Activated CD4-positive, alpha-beta T cell treated with anti-CD3 and anti-CD28 coated beads, Interleukin-2, amount 10 ng/mL, durations not matched to agents 7 days and 5 days (primary cell): ENCODE data around the gene GALNT12. TPM values are rescaled to one million over a fixed set of nuclear protein-coding genes. Genes with fewer than 3 reads are reported as not detected.

Source experiments
- CTCF ChIA-PET: fragments of 350-600 bp; sonication (Branson Sonifier 250); formaldehyde crosslinking; loops from one replicate; lab custom pipeline; 2021; ENCODE audit warnings: antibody characterized with exemption; lab: Charles Lee
- POLR2A ChIA-PET: fragments of 350-600 bp; sonication (Branson Sonifier 250); formaldehyde crosslinking; loops from one replicate; lab custom pipeline; 2021; ENCODE audit warnings: antibody characterized with exemption; lab: Charles Lee
- DNase-seq: peaks from one replicate; pipeline ENCODE4 v3.0.0-alpha.2; 2020
- H3K27ac Mint-ChIP-seq: one replicate; pipeline ENCODE4 v1.8.0; 2021; ENCODE audit warnings: mild to moderate bottlenecking, moderate library complexity, mixed read lengths
- H3K27me3 Mint-ChIP-seq: one replicate; pipeline ENCODE4 v1.8.0; 2021; ENCODE audit warnings: mixed read lengths
- H3K36me3 Mint-ChIP-seq: one replicate; pipeline ENCODE4 v1.8.0; 2021; ENCODE audit warnings: low read depth, mixed read lengths
- H3K4me1 Mint-ChIP-seq: one replicate; pipeline ENCODE4 v1.8.0; 2021; ENCODE audit warnings: mixed read lengths
- H3K4me3 Mint-ChIP-seq: one replicate; pipeline ENCODE4 v1.8.0; 2021; ENCODE audit warnings: mild to moderate bottlenecking, moderate library complexity, mixed read lengths
- H3K9me3 Mint-ChIP-seq: one replicate; pipeline ENCODE4 v1.8.0; 2021; ENCODE audit warnings: mixed read lengths
- total RNA-seq, 2 experiments: library from RNA; stranded (reverse); gene quantifications; one replicate each; pipeline ENCODE4 v1.2.3, GENCODE V29; 2021

Gene GALNT12
- total RNA-seq, 2 experiments from 2014 or later = 9.7 to 10.1 TPM

GRCh38 chr9:98885575-98886295, 78.3 kb downstream of the GALNT12 start:
- DNase-seq = no peak

GRCh38 chr9:98886691-98887229, 79.3 kb downstream of the GALNT12 start:
- H3K36me3 Mint-ChIP-seq = no peaks in the 10 kb centered on the region
- no peak for DNase-seq
- H3K27me3 Mint-ChIP-seq = peaks cover 32% of the 10 kb centered on the region
- CTCF ChIA-PET = interaction anchor here (1.5 kb wide), 1 partner anchor 13 kb away, joined by 3 read pairs; no protein-coding TSS in a partner anchor
- H3K4me1 Mint-ChIP-seq = no peaks in the 10 kb centered on the region
- H3K27ac Mint-ChIP-seq = no peak overlapping the region
- H3K4me3 Mint-ChIP-seq = no peak overlapping the region
- H3K9me3 Mint-ChIP-seq = no peaks in the 10 kb centered on the region
- POLR2A ChIA-PET = no interaction called here

More at GRCh38 chr9:98885575-98886295, 78.3 kb downstream of the GALNT12 start:
- H3K9me3 Mint-ChIP-seq = no peaks in the 10 kb centered on the region
- peaks cover 34% of the 10 kb centered on the region for H3K27me3 Mint-ChIP-seq
- CTCF ChIA-PET = no interaction called here
- POLR2A ChIA-PET = no interaction called here
- H3K27ac Mint-ChIP-seq = no peak overlapping the region
- H3K4me1 Mint-ChIP-seq = no peaks in the 10 kb centered on the region
- H3K4me3 Mint-ChIP-seq = no peak overlapping the region
- H3K36me3 Mint-ChIP-seq = no peaks in the 10 kb centered on the region

GRCh38 chr9:98887918-98888510, 80.5 kb downstream of the GALNT12 start:
- no peaks in the 10 kb centered on the region for H3K36me3 Mint-ChIP-seq
- no peak for DNase-seq
- CTCF ChIA-PET = interaction anchor here (1.5 kb wide), 1 partner anchor 12 kb away, joined by 3 read pairs; no protein-coding TSS in a partner anchor
- POLR2A ChIA-PET = no interaction called here
- no peak overlapping the region for H3K27ac Mint-ChIP-seq
- H3K27me3 Mint-ChIP-seq = peaks cover 29% of the 10 kb centered on the region
- H3K9me3 Mint-ChIP-seq = no peaks in the 10 kb centered on the region
- H3K4me1 Mint-ChIP-seq = no peaks in the 10 kb centered on the region
- H3K4me3 Mint-ChIP-seq = no peak overlapping the region

- Mint-ChIP-seq H3K27me3 (peaks cover 24% of the 10 kb centered on the region), H3K4me1 (no peaks in the 10 kb centered on the region), H3K4me3 (no peak overlapping the region), H3K27ac (no peak overlapping the region), H3K9me3 (no peaks in the 10 kb centered on the region), H3K36me3 (no peaks in the 10 kb centered on the region)
- POLR2A ChIA-PET = no interaction called here
- CTCF ChIA-PET = no interaction called here
- no peak for DNase-seq
Measured at GRCh38 chr9:98888801-98889421, 81.4 kb downstream of the GALNT12 start.

GRCh38 chr9:98890256-98890655, 82.8 kb downstream of the GALNT12 start:
- Mint-ChIP-seq H3K4me3 (no peak overlapping the region), H3K27me3 (peaks cover 23% of the 10 kb centered on the region), H3K4me1 (no peaks in the 10 kb centered on the region), H3K9me3 (no peaks in the 10 kb centered on the region), H3K27ac (no peak overlapping the region), H3K36me3 (no peaks in the 10 kb centered on the region)
- POLR2A ChIA-PET = no interaction called here
- no peak for DNase-seq
- CTCF ChIA-PET = no interaction called here

- DNase-seq = no peak
- Mint-ChIP-seq H3K9me3 (no peaks in the 10 kb centered on the region), H3K36me3 (no peaks in the 10 kb centered on the region), H3K4me3 (no peak overlapping the region), H3K27me3 (peaks cover 15% of the 10 kb centered on the region), H3K4me1 (no peaks in the 10 kb centered on the region), H3K27ac (no peak overlapping the region)
- CTCF ChIA-PET = interaction anchor here (0.9 to 1.5 kb wide), 2 partner anchors 13 to 15 kb away, joined by 3 read pairs; no protein-coding TSS in a partner anchor
- POLR2A ChIA-PET = no interaction called here
Measured at GRCh38 chr9:98892288-98892687, 84.8 kb downstream of the GALNT12 start.

- Mint-ChIP-seq H3K9me3 (no peaks in the 10 kb centered on the region), H3K27me3 (peaks cover 16% of the 10 kb centered on the region), H3K4me1 (no peaks in the 10 kb centered on the region), H3K4me3 (no peak overlapping the region), H3K36me3 (no peaks in the 10 kb centered on the region), H3K27ac (no peak overlapping the region)
- DNase-seq = no peak
- POLR2A ChIA-PET = no interaction called here
- CTCF ChIA-PET = interaction anchor here (0.9 to 1.5 kb wide), 2 partner anchors 13 to 15 kb away, joined by 3 read pairs; no protein-coding TSS in a partner anchor
Measured at GRCh38 chr9:98892690-98893089, 85.2 kb downstream of the GALNT12 start.

- Mint-ChIP-seq H3K36me3 (no peaks in the 10 kb centered on the region), H3K27me3 (peaks cover 17% of the 10 kb centered on the region), H3K9me3 (no peaks in the 10 kb centered on the region), H3K27ac (no peak overlapping the region), H3K4me1 (no peaks in the 10 kb centered on the region), H3K4me3 (no peak overlapping the region)
- no peak for DNase-seq
- ChIA-PET CTCF (no interaction called here), POLR2A (no interaction called here)
Measured at GRCh38 chr9:98894171-98894570, 86.7 kb downstream of the GALNT12 start.

- Mint-ChIP-seq H3K27ac (no peak overlapping the region), H3K9me3 (no peaks in the 10 kb centered on the region), H3K4me3 (no peak overlapping the region), H3K27me3 (peaks cover 17% of the 10 kb centered on the region), H3K4me1 (peaks cover 2% of the 10 kb centered on the region), H3K36me3 (no peaks in the 10 kb centered on the region)
- no peak for DNase-seq
- ChIA-PET CTCF (no interaction called here), POLR2A (no interaction called here)
Measured at GRCh38 chr9:98894761-98895160, 87.3 kb downstream of the GALNT12 start.

- Mint-ChIP-seq H3K9me3 (no peaks in the 10 kb centered on the region), H3K27me3 (peaks cover 17% of the 10 kb centered on the region), H3K4me3 (no peak overlapping the region), H3K36me3 (no peaks in the 10 kb centered on the region), H3K27ac (no peak overlapping the region), H3K4me1 (peaks cover 2% of the 10 kb centered on the region)
- ChIA-PET POLR2A (no interaction called here), CTCF (no interaction called here)
- no peak for DNase-seq
Measured at GRCh38 chr9:98896632-98897031, 89.2 kb downstream of the GALNT12 start.

- no peak overlapping the region for H3K4me3 Mint-ChIP-seq
- H3K4me1 Mint-ChIP-seq = peaks cover 2% of the 10 kb centered on the region
- no peaks in the 10 kb centered on the region for H3K36me3 Mint-ChIP-seq
- H3K27me3 Mint-ChIP-seq = peaks cover 16% of the 10 kb centered on the region
- no peak for DNase-seq
- H3K9me3 Mint-ChIP-seq = no peaks in the 10 kb centered on the region
- CTCF ChIA-PET = no interaction called here
- no peak overlapping the region for H3K27ac Mint-ChIP-seq
- POLR2A ChIA-PET = no interaction called here
Measured at GRCh38 chr9:98897745-98898144, 90.3 kb downstream of the GALNT12 start.

GRCh38 chr9:98899408-98900056, 92.1 kb downstream of the GALNT12 start:
- CTCF ChIA-PET = interaction anchor here (0.6 to 1.3 kb wide), 3 partner anchors 10 to 1080 kb away, joined by 3 read pairs; no protein-coding TSS in a partner anchor
- POLR2A ChIA-PET = interaction anchor here (0.7 kb wide), 1 partner anchor 1434 kb away, joined by 3 read pairs; no protein-coding TSS in a partner anchor
- no peak overlapping the region for H3K27ac Mint-ChIP-seq
- H3K27me3 Mint-ChIP-seq = peaks cover 13% of the 10 kb centered on the region
- H3K9me3 Mint-ChIP-seq = no peaks in the 10 kb centered on the region
- no peak for DNase-seq
- no peak overlapping the region for H3K4me3 Mint-ChIP-seq
- H3K36me3 Mint-ChIP-seq = no peaks in the 10 kb centered on the region
- H3K4me1 Mint-ChIP-seq = peaks cover 2% of the 10 kb centered on the region
